Measurements from ENCODE around the gene TREH.

Gene TREH

GRCh38 chr11:118629761-118630661, 49.4 kb downstream of the TREH start:
- no peak for DNase-seq (ENCODE audit: low read depth in 2 of 2)

GRCh38 chr11:118628861-118629549, 50.4 kb downstream of the TREH start:
- no peak for DNase-seq (ENCODE audit: low read depth in 2 of 2)

- no peak for DNase-seq (ENCODE audit: low read depth in 2 of 2)
These were observed 51.0 kb downstream of the TREH start for GRCh38 chr11:118628432-118628831.

- no peak for DNase-seq (ENCODE audit: low read depth in 2 of 2)
These were observed 51.4 kb downstream of the TREH start for GRCh38 chr11:118628031-118628430.

GRCh38 chr11:118627566-118627965, 51.9 kb downstream of the TREH start:
- DNase-seq (ENCODE audit: low read depth in 2 of 2) = no peak

- no peak for DNase-seq (ENCODE audit: low read depth in 2 of 2)
These were observed 53.5 kb downstream of the TREH start for GRCh38 chr11:118625976-118626375.

DNA sequence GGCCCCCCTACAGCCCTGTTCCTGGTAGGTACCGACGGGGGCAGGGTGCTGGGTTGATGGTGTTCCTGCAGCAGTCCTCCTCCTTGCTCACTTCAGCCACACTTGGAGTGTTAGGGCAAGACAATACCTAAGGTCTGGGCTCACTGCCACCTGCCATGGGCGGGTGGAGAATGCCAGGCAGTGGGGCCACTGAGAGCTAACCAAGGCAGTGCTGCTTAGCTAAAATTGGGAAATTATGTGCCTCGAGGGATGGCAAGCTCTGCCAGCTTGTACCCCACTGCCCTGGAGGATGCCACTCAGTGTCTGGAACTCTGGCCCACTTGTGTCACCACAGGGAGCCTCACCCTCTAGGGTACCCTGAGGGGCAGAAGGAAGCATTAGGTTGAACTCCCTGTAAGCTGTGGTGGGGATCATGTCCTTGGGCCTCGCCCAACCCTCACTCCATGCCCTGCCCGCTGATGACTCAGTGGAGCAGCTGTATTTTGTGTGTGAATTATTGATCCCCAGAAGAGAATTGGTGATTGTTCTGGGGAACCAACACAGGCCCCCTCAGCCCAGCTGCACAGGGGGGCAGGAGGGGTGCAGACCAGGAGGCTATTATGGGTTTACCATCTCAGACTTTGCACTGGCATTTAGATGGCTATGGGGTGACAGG, 54.3 kb downstream of the TREH start:
- DNase-seq (ENCODE audit: low read depth in 2 of 2) = no peak

DNA sequence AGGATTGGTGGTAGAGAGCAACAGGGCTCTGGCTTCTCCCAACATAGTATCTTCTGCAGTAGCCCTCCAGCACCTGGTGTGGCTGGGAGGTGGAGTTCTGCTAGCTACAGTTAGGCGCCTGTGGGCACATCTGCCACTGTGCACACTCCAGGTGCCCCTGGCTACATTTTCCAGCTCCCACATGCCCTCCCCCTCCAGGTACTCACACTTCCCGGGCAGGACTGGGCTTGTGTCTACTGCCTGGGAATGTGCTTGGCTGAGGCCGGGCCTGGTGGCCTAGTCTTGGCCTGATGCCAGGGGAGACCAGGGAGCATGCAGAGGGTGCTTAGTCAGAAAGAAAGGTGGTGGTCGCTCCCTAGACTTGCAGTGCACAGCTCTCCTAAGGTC, 56.2 kb downstream of the TREH start:
- no peak for DNase-seq (ENCODE audit: low read depth in 2 of 2)

- DNase-seq (ENCODE audit: low read depth in 2 of 2) = no peak
These were observed 56.8 kb downstream of the TREH start for GRCh38 chr11:118622376-118623268.

GRCh38 chr11:118621784-118622375, 57.6 kb downstream of the TREH start:
- DNase-seq (ENCODE audit: low read depth in 2 of 2) = no peak

GRCh38 chr11:118621071-118621783, 58.2 kb downstream of the TREH start:
- peak; percentile 8 to 36 for DNase-seq (ENCODE audit: low read depth in 2 of 2)

DNA sequence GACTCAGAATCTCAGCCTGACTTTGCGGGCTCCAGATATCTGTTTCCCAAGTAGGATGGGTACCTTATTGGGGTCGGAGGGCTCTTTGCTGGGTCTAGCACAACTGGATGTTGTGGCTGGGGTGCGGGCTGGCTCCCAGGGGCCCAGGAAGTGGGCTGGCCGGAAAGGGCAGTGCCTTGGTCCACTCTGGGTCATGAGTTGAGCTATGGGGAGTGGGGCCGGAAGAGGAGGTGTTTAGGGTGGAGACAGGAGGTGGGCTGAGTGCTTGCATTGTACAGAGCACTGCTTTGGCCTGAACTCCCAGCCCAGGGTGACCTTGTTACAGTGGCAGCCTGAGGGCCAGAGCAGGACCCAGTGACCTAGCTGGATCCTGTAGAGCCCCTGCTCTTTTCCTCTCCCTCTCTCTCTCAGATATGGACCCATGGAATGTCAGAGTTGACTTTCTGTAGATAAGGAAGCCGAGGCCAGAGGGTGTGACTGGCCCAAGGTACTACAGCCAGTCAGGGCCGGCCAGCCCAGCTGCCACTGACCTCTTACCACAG, 58.9 kb downstream of the TREH start:
- DNase-seq (ENCODE audit: low read depth in 2 of 2) = no peak

GRCh38 chr11:118619444-118620197, 59.8 kb downstream of the TREH start:
- no peak for DNase-seq (ENCODE audit: low read depth in 2 of 2)

DNA sequence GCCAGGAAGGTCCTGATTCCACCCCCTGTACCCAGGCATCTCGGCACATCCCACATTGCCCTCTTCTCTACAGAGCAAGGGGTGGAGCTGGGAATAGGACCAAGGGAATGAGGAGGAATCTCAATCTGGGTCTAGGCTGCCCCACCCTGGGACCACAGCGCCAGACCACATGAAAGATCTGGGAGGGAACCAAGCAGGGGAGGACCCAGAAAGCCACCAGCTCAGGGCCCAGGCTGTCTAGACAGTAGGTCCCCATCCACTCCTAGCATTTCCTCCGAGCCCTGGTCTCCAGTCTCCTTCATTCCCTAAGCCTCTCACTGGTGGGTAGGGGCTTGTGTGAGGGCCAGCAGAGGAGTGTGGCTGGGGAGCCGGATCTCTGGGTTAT, 60.5 kb downstream of the TREH start:
- DNase-seq (ENCODE audit: low read depth in 2 of 2) = no peak

DNA sequence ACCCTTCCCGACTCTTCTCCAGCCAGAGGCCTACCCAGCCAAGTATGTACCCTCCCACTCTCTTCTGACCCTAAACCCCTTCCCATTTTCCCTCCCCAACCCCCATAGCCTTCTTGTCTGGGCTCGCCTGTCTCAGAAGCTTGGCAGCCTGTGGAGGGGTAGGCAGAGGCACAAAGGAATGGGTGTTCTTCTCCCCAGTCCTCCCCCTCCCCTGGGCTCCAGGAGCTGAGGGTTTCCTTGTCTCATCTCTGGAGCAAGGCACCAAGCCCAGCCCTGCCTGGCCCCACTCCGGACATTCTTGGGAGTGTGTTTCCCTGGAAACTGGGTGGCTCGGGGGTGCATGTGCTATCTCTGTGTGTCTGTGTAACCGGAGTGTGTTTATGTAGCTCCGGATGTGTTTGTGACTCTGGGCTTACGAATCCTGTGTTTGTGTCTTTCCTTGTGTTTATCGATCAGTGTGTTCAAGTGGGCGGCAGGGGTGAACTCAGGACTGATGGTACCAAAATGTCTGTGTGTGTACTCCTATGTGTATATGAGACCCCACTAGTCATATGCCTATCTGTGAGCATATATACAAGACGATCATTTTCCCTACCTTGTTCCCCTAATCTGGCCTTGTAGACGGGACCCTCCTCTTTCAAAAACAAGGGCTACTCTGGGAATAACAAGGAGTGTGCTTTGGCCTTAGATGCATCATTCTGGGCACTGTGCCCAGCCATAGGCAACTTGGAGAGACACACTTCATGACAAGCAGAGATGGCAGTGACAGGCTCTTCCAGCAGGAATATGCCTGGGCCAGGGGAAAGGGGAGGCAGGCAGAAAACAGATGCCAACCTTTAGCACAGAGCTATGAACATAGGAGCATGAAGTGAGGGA, 61.1 kb downstream of the TREH start:
- no peak for DNase-seq (ENCODE audit: low read depth in 2 of 2)

DNA sequence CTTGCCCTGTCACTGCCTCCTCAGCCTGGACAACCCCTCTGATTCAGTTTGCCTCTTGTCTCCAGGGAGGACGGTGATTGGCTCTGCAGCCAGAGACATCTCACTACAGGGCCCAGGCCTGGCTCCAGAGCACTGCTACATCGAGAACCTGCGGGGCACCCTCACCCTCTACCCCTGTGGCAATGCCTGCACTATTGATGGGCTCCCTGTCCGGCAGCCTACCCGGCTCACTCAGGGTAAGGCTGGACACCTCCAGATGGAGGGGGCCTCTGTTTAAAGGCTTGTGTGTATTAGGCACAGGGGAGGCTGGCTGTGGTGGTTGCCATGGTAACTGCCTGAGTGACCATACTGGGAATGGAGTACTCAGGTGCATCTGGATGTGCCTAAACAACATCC, 63.5 kb downstream of the TREH start:
- no peak for DNase-seq (ENCODE audit: low read depth in 2 of 2)

DNA sequence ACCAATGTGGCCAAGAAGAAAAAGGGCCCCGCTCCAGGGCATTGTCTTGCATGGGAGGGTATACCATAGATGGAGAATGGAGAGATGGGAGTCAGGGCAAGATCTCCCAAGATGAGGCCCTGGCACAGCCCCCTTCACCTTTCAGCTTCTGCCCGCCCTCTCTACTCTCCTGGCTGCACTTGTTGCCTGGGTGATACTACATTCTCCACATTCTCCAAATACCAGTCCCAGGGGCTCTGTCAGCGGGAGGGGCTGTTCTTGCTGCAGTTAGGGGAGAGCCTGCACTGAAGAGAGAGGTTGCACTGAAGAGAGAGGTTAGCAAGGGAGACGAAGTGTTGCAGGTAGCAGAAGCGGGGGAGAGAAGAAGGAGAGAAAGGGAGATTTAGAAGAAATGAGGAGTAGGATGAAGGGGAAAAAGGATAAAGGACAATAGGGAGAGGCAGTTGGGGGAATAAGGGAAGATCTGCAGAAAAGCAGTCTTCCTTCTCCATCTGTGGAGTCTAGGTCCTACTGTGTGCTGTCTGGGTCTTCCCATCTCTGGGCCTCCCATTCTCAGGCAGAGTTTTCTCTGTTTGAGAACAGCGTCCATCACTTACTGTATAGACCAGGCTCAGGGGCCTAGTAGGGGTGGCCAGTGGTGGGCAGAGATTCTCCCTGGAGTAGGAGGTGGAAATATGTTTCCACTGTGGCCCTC, 64.0 kb downstream of the TREH start:
- no peak for DNase-seq (ENCODE audit: low read depth in 2 of 2)

DNA sequence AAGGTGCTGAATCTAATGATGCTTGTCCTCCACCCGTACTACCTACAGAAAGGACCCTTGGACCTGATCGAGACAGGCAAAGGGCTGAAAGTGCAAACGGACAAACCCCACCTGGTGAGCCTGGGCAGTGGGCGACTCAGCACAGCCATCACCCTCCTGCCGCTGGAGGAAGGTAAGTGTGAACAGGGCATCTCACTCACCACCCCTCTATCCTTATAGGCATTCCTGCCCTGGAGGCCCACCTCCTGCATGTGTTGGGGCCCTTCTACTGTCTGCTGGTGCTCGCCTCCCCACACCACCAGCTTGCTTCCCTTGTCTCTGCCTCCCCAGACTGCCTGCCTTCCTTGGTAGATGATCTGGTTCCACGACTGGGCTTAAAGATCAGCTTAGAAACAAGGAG, 64.9 kb downstream of the TREH start:
- DNase-seq (ENCODE audit: low read depth in 2 of 2) = no peak

Measured in stimulated activated CD8-positive, alpha-beta memory T cell treated with anti-CD3 and anti-CD28 coated beads, Interleukin-2, amount 100 ng/mL, for 48 hours (primary cell).